ENCODE results near the gene JAK1. TPM values are rescaled to one million over a fixed set of nuclear protein-coding genes. Genes with fewer than 3 reads are reported as not detected.

The JAK1 gene
- total RNA-seq, 1 donor from 2014 or later = 94.1 TPM

DNA sequence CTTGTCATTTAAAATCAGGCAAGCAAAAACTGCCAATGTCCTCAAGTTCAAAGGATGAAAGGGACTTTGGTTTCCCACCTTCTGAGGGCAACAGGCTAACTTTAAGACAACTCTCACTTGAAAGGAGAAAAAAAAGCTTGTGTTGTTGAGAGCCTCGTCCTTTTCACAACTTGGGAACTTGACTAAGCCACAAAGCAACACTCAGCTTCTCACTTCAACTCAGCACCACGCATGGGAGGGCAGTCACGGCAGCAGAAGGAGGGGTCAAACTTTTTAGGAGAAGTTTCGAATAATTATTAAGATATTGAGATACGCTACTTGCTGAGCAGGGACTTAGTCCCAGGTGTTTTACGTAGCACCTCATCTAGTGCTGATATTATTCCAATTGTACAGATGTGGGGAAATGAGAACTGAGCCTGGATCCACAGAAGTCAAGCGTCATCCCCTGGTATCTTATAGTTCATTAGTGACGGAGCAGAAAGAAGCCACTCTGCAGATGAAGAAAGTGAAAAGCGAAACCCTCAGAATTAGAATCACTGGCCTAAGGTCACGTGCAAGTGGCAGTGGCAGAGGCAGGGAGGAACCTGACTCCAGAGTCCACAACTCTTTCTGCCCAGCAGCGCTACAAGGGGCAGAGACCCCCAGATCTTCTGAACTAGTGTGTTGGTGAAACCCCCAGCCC is 83.6 kb downstream of the JAK1 start:
- ATAC-seq (ENCODE audit: poor library complexity) = no peak
- intact Hi-C loops (cut with DNase I) = no loop called here

DNA sequence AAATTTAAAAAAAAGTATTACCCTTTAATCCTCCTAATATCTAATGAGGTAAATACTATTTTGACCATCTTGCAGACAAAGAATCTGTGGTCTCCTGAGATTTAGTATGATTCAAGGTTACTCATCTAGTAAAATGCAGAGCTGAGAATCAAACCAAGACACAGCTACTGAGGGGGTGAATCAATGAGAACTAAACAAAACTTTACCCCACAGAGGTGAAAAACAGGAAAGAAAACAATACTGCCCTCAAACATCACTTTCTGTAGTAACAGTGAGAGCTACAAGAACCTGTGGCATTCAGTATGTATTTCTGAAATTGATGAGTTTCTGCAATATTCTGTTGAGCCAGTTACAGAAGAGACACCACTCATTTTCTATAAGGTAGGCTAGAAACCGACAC is 85.1 kb downstream of the JAK1 start:
- DNase-seq (no peak), ATAC-seq (ENCODE audit: poor library complexity) (no peak)
- intact Hi-C loops (cut with DNase I) = no loop called here

More for the DNA sequence above, 83.6 kb downstream of the JAK1 start:
- no peak for DNase-seq

DNA sequence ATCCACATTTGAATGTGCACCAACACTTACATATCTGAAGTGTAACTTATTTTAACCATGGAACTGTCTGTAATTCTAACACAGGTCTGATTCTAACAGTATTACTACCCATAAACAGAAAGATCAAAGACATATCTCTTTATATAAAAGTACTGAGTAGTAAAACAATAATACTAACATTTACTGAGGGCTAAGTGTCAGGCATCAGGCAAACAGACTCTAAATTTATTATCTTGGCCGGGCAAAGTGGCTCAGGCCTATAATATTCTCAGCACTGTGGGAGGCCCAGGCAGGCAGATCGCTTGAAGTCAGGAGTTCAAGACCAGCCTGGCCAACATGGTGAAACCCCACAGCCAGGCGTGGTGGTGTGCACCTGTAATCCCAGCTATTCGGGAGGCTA is 85.9 kb downstream of the JAK1 start:
- intact Hi-C loops (cut with DNase I) = no loop called here
- DNase-seq = no peak
- no peak for ATAC-seq (ENCODE audit: poor library complexity)

DNA sequence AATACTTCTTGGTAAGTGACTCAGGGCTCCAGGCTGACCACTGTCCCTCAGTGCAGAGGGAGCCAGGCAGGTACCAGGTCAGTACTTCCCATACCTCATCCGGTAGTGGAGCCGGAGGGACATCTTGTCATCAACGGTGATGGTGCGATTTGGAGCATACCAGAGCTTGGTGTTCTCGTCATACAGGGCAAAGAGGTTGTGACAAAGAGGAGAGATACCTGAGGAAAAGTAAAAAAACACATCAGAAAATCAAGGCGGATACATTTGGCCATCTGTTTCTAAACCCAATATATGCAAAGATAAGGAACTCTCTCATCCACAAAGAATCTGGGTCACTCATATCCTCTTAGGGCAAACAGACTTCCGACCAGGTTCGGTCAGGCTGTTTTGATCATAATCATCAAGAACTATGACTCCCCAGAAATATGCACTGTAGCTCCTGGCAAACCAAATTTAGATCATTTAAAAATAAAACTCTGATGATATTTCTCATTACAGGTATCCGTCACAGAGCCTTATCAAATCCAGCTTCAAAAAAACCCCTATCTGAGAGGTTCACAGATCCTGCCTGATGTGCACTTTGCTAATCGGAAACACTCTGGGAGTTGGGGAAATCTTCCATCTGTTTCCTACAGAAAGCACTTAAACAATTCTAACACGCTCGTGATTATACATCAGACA is 87.3 kb downstream of the JAK1 start:
- intact Hi-C loops (cut with DNase I) = no loop called here
- ATAC-seq (ENCODE audit: poor library complexity) (no peak), DNase-seq (no peak)

DNA sequence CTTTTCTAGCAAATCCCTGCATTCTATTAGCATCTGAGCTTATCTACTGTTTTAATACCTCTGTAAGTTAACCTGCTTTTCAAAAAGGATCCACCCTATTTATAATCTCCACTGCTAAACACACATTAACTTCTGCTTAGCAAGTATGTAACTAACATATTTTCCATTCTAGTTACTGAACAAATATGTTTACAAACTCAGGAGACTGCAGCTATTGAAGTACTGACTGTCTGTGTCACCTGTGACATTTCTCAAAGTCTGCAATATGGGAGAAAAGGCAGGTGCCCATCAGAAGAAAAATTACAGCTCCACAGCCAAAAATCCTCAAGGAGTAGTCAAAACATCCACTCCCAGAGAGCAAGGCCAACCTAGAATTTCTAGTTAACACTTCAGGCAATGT is 88.3 kb downstream of the JAK1 start:
- ATAC-seq (ENCODE audit: poor library complexity) = no peak
- no peak for DNase-seq
- intact Hi-C loops (cut with DNase I) = no loop called here

DNA sequence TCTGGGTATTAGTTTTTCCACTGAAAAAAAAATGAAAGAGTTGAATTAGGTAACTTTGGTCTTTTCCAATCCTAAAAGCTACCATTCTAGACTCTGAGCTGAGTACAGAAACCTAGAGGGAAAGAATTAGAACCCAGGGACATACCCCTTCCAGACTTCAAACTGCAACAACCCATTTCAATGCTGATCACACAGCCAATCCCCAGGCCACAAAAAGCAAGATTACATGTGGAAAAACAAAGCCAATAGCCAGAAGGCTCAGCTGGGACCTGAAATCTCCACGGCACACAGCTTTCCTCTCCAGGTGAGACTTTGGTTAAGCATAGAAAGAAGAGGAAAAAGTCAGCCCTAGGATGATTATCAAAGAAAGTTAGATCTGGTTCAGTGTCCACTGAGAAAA is 88.8 kb downstream of the JAK1 start:
- DNase-seq = no peak
- intact Hi-C loops (cut with DNase I) = no loop called here
- ATAC-seq (ENCODE audit: poor library complexity) = no peak

DNA sequence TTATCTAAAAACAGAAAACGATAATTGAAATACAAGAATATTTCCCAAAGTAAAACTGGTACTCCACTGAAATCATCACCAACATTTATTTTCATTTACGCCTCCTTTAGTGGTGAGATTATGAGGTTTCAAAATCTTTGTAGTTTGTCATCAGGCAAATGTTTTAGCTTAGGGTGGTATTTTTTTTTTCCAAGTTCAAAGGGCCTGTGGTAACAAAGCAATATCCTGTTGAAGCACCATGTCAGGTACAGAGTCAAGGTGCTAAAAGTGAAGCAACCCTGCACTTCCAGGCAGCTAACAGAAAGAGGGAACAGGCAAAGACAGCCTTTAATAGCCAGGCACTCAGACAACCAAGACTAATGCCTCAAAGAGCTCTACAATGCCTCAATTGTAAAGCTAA is 89.2 kb downstream of the JAK1 start:
- no peak for ATAC-seq (ENCODE audit: poor library complexity)

DNA sequence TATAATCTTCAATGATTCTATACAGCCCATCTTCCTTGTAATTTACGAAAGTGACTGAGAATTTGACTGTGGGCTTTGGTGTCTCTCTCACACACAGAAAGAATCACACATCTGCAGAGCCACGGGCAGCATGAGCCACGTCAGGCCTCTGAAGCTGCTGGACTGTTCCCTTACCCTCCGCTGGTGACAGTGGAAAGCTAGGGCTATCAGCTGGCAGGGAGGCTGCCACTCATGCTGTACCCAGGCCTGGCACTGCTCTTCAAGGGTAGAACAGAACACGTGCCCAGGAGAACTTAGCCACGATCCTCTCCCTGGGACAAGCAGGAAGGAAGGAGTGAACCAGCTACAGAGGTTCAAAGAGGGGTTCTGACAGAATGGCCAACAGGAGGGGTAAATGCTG is 90.7 kb downstream of the JAK1 start:
- ATAC-seq (ENCODE audit: poor library complexity) (peak; percentile 96), DNase-seq (peak; percentile 68)

More for the DNA sequence above, 89.2 kb downstream of the JAK1 start:
- intact Hi-C loops (cut with DNase I) = no loop called here
- no peak for DNase-seq

DNA sequence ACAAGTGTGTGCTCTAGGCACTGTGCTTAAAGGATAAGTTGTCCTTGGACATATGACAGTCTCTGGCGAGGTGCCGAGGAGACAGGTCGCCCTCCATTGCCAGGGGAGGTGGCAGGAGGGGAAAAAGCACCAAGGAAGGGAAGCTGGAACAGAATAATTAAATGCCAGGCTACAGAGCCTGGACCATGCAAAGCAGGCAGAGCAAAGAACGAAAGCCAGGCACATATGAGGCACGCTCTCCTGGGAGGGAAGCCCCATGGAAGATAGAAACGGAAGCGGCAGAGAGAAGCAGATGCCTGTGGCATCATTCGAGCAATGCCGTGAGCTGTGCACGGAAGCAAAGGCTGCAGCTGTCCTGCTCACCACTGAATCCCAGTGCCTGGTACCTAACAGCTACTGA is 91.2 kb downstream of the JAK1 start:
- intact Hi-C loops (cut with DNase I) = no loop called here

More for the DNA sequence above, 90.7 kb downstream of the JAK1 start:
- intact Hi-C loops (cut with DNase I) = no loop called here

DNA sequence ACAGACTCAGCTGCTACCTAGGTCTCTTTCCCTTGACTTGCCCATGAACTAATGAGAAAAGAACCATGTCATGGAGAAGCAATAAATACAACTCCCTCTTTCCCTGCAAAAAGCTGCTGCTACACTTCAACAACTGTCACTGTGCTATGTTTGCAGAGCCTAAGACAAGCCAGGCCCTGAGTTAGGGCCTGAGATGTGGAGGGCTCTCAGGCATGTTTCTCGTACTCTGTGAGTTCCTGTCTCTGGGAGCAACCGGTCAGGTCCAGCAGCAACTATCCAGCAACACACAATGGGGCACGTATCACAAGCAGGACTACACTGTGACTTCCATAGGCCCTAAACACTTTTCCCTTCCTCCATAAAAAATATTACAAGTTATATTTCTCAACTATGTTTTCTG is 91.7 kb downstream of the JAK1 start:
- ATAC-seq (ENCODE audit: poor library complexity) = peak; percentile 51
- no peak for DNase-seq
- intact Hi-C loops (cut with DNase I) = no loop called here

More for the DNA sequence above, 91.2 kb downstream of the JAK1 start:
- ATAC-seq (ENCODE audit: poor library complexity) (peak; percentile 74), DNase-seq (peak; percentile 52)

DNA sequence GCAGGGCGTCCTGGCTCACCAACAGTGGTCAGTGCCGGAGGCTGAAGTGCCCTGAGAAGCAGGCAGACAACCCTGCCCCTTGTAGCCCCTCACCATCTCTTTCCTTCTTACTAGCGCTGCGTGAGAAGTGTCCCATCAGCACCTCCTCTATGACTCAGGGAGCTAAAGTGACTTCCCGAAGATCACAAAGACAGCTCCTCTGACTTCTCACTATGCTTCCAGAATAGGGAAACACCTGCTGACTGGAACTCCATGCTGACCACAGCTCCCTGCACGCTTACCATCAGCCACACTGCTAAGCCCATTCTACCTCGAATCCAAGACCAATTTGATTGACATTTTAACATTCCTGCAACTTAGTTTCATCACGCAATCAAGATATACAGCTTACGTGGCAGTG is 92.8 kb downstream of the JAK1 start:
- DNase-seq (no peak), ATAC-seq (ENCODE audit: poor library complexity) (no peak)
- intact Hi-C loops (cut with DNase I) = no loop called here

DNA sequence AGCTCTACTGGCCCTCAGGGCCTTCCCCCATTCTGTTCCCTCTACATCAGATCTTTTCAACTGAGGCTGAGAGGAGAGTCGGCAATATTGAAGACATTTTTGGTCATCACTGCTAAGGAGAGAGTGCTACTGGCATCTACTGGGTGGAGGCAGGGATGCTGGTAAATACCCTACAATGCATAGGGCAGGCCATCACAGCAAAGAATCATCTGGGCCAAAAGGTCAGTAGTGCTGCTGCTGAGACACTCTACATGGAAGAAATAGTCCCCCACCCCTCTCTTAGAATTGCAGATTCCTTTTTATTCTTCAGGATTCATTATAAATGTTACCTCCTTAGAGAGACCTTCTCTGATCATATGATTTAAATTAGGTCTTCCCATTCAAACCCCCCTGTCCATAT is 94.3 kb downstream of the JAK1 start:
- intact Hi-C loops (cut with DNase I) = no loop called here
- no peak for DNase-seq
- ATAC-seq (ENCODE audit: poor library complexity) = no peak

DNA sequence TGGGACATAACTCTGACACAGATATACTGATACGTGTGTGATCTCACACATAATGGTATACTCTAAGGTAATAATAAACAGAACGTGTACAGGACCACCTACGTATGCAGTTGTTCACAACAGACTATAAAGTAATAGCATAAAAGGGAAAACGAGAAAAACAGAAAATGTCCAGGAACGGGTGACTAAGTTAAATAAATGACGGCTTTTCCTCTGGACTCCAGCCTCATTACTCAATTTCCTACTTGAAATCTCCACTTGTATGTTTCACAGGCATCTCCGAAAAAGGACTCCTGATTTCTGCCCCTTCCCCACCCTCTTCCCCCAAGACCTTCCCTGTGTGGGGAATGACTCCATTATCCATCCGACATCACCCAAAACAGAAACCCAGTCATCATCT is 95.1 kb downstream of the JAK1 start:
- intact Hi-C loops (cut with DNase I) = no loop called here
- DNase-seq (no peak), ATAC-seq (ENCODE audit: poor library complexity) (no peak)

DNA sequence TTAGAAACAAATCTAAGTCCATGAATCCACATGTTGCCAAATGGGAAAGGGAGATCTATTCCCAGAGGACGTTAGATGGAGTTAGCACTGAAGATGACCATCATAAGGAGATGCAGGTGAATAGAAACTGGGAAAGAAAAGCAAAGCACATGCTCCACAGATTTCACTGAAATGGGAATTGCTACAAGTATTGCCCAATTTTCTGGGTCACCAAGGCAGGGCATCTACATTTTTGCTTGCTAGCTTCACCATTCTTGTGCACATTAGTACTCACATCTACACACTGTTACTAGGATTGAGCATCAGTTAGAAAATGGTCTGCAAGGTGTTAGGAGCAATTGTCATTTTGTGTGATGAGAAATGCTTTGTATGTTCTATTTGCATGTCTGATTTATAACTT is 99.1 kb downstream of the JAK1 start:
- no peak for DNase-seq
- intact Hi-C loops (cut with DNase I) = loop anchor here (10.0 kb wide), 1 partner anchor 208 kb away; no protein-coding TSS in a partner anchor
- no peak for ATAC-seq (ENCODE audit: poor library complexity)

DNA sequence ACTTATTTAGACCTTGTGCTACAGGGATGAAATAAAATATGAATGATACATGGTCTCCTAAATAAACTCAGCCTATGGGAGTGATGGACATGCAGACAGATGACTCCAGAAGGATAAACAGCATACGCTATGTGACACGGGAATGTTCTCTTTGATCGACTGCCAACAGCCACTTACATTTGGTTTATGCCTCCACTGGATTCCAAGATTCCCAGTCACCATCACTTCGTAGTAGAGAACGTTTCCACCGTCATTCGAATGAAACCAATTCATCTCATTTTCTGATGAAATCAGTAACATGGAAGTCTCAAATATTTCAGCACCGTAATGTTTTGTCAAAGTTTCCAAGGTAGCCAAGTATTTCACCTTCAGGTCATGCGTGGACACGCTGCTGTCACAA is 99.7 kb downstream of the JAK1 start:
- ATAC-seq (ENCODE audit: poor library complexity) (no peak), DNase-seq (no peak)
- intact Hi-C loops (cut with DNase I) = loop anchor here (10.0 kb wide), 1 partner anchor 208 kb away; no protein-coding TSS in a partner anchor

DNA sequence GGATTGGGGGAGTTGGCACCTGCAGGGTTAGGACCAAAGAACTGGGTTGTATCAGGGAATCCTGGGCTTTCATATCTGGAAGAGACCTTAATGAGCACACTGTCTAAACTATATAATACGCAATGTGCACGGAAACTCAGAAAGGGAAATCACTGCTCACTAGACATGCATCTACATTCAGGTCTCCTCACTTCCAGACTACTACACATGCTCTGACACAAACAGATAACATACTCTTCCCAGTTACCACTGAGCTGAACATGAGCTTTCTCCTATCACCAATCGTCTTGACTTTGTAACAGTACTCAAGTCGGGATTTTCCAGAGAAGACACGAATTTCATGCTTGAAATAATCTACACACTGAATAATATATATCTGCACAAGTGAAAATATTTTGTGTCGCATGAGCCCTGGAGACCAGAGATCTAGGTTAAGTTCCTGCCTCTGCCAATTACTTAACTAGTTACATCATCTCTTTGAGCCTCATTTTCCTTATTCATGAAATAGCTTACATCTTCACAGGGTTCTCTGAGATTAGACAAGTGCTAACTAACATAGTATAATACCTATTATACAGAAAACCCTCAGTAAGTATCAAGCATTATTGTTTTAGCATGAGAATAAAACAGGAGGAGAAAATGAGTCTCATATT is 101.1 kb downstream of the JAK1 start:
- no peak for ATAC-seq (ENCODE audit: poor library complexity)
- DNase-seq = no peak
- intact Hi-C loops (cut with DNase I) = loop anchor here (10.0 kb wide), 1 partner anchor 210 kb away; no protein-coding TSS in a partner anchor

DNA sequence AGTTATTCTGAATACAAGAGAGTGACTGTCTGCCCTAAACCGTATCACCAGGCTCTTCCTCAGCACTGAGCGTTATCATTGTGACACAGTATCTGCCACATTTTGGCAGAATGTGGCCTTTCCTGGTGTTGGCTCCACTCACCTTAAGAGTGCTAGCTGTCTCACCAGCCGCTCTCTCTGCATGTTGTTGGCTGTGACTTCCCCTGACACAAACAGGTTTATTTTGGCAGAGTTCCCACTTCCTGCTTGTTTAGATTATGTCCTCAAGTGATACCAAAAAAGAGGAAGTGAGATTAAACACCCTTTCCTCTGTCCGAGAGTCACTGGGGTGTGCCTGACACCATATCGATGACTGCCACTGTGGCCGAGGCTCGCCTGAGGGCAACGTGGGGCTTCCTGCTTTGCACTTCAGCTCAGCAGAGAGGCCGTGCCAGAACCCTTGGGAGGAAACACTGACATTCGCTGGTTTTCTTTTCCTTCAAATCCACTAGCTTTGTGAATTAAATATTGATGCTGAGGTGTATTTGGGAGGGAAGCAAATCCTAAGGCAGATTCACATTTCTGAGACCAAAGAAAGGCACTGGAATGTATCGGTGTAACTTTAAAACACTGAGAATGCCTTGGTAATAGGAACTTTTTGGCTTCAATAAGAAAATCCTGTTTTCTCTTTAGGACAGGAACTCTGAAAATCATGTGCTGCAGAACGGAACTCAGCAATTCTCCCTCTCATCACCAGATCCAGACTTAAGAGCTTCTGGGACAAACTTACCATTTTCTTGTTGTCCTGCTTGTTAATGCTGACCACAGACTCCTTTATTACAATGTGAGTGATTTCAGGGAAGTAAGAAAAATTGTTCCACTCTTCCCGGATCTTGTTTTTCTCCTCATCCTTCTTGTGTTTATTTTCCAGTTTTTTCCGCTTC is 102.1 kb downstream of the JAK1 start:
- intact Hi-C loops (cut with DNase I) = loop anchor here (10.0 kb wide), 1 partner anchor 211 kb away; no protein-coding TSS in a partner anchor
- DNase-seq = peak; percentile 84
- peak; percentile 86 for ATAC-seq (ENCODE audit: poor library complexity)

DNA sequence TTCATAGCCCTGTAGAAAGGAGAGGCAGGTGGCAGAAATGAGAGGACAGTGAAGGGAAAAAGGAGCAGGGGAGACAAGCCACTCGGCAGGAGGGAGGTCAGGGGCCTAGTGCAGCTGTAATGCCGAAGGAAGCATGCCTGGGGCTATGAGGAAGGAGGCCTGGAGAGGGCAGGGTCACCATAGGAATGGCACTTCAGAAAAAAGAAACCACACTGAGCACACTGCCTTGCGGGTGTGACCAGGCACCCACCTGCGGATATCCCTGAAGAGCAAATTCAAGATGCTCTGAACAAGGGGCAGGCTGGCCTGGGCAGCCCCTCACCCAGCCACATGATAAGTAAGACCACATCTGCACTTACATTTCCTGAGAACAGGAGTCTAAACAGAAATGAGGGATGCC is 104.7 kb downstream of the JAK1 start:
- intact Hi-C loops (cut with DNase I) = loop anchor here (10.0 kb wide), 1 partner anchor 213 kb away; no protein-coding TSS in a partner anchor
- DNase-seq (no peak), ATAC-seq (ENCODE audit: poor library complexity) (peak; percentile 68)

DNA sequence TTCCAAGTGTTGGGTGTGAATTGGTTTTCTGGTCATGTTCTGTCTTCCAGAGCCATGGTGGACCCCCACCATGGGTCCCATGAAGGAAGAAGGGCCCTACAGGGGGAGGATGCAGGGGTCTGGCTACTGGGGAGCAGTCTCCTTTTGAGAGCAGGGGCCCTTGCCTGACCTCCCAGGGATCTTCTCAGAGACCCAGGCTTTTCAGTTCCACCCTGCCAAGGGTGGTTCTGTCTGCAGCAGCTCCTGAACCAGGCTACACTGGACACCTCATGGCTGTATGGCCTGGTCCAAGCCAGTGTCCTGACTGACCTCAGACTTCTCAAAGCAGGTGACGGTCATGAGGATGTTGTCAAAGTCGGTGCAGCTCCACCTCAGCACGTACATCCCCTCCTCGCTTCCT is 109.0 kb downstream of the JAK1 start:
- ATAC-seq (ENCODE audit: poor library complexity) = no peak
- no peak for DNase-seq
- intact Hi-C loops (cut with DNase I) = no loop called here
